Measurements from ENCODE around the gene CAMK2N2. TPM values are rescaled to one million over a fixed set of nuclear protein-coding genes. Genes with fewer than 3 reads are reported as not detected.

CAMK2N2 gene
- total and polyA plus RNA-seq, 5 donors from 2014 or later, result 0.37 TPM; not detected in 4

DNA sequence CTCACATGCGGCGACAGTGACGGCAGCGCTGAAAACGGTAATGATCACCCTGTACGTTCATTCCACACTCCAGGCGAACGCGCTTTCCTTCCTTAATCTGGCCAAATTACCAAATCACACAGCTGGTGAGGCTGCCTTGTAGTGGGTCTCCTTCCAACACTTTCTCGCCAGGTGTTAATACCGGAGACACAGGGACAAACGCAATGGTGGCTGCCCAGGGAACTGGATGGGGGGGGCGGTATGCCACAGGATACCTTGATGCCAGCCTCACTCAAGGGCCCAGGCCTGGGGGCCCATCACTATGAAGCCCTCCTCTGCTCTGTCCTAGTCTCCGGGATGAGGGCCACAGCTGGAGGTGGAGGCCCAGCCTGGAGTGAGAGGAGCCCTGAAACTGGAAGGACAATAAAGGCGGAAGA lies 1.4 kb upstream of the CAMK2N2 start:
- peaks cover 11% of the 10 kb centered on the region for H3K27me3 ChIP-seq (ENCODE audit: control insufficient read depth, insufficient read depth, low read length)
- peak overlapping the region; percentile 19 for H3K4me3 ChIP-seq (ENCODE audit: low read depth, low read length)
- peak overlapping the region in 1 of 3 donors; percentile 42 for H3K27ac Mint-ChIP-seq
- H3K36me3 Mint-ChIP-seq, result peaks cover 5% of the 10 kb centered on the region
- H3K9me3 Mint-ChIP-seq, result peaks cover 0 to 8% (median 1%) of the 10 kb centered on the region in 7 donors
- H3K36me3 ChIP-seq (ENCODE audit: control insufficient read depth, insufficient read depth, low read length), result no peaks in the 10 kb centered on the region
- H3K27ac ChIP-seq (ENCODE audit: insufficient read depth, low read length, poor library complexity, severe bottlenecking), result no peak overlapping the region
- H3K27me3 Mint-ChIP-seq, result peaks cover 58% of the 10 kb centered on the region
- H3K4me1 Mint-ChIP-seq, result peaks cover 0 to 28% (median 18%) of the 10 kb centered on the region in 4 donors
- peaks cover 28% of the 10 kb centered on the region for H3K4me1 ChIP-seq (ENCODE audit: control insufficient read depth, insufficient read depth, low read length, poor library complexity, severe bottlenecking)
- peak overlapping the region; percentile 37 to 73 (median 38) for H3K4me3 Mint-ChIP-seq
- ATAC-seq (ENCODE audit: low read depth in 2 of 2), result no peak
- no peak for DNase-seq
- no peaks in the 10 kb centered on the region for H3K9me3 ChIP-seq (ENCODE audit: control insufficient read depth in 2 of 2, low read length in 2 of 2)

DNA sequence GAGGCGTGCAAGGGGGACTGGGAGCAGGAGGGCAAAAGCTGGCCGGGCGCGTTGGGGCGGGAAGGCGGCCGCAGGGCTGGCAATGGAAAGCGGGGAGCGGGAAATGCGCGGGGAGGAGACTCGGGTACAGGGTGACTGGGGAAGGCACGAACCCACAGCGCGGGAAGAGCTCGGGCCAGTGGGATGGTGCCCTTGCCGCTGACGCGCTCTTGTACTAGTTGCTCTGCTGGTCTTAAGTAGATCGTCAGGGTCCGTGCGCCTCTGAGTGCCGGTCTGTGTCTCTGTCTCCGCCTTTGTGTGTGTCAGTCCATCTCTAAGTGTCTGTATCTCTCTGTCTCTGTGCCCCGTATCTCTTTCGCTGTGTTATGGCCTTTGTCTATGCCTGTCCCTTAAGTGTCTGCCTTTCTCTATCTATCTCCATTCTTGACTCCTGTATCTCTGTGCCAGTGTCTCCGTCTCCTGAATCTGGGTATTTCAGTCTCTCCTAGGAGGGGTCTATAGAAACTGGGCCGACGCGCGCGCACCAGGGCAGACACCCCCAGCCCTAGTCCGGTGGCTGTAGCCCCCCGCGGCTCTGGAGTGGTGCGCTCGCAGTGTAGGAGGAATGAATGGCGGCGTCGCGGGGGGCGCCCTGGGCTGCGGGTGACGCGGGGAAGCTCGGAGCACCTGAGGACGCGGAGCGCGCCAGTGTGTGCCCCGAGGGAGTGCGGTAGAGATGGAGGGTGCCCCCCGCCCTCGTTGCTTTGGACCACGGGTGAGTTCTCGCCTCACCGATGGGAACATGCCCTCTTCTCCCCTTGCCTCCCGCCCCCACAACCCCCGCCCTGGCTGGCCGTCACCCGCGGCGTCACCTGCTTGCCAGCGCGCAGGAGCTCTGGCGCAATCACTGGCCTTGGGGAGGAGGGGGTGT lies 756 bp upstream of the CAMK2N2 start:
- H3K4me3 Mint-ChIP-seq, result peak overlapping the region; percentile 82 to 88 (median 86)
- H3K4me1 Mint-ChIP-seq, result peaks cover 0 to 28% (median 18%) of the 10 kb centered on the region in 4 donors
- Histone ChIP-seq H3K4me3 (ENCODE audit: low read depth, low read length) (peak overlapping the region; percentile 69), H3K36me3 (ENCODE audit: control insufficient read depth, insufficient read depth, low read length) (no peaks in the 10 kb centered on the region), H3K9me3 (ENCODE audit: control insufficient read depth in 2 of 2, low read length in 2 of 2) (no peaks in the 10 kb centered on the region), H3K27me3 (ENCODE audit: control insufficient read depth, insufficient read depth, low read length) (peaks cover 11% of the 10 kb centered on the region), H3K27ac (ENCODE audit: insufficient read depth, low read length, poor library complexity, severe bottlenecking) (no peak overlapping the region), H3K4me1 (ENCODE audit: control insufficient read depth, insufficient read depth, low read length, poor library complexity, severe bottlenecking) (peaks cover 28% of the 10 kb centered on the region)
- H3K36me3 Mint-ChIP-seq, result peaks cover 5% of the 10 kb centered on the region
- peak in 1 of 2 donors; percentile 28 for ATAC-seq (ENCODE audit: low read depth in 2 of 2)
- peak overlapping the region in 2 of 3 donors; percentile 13 to 57 for H3K27ac Mint-ChIP-seq
- H3K9me3 Mint-ChIP-seq, result peaks cover 0 to 4% (median under 1%) of the 10 kb centered on the region in 7 donors
- H3K27me3 Mint-ChIP-seq, result peaks cover 51% of the 10 kb centered on the region
- peak in 1 of 3 donors; percentile 26 for DNase-seq

DNA sequence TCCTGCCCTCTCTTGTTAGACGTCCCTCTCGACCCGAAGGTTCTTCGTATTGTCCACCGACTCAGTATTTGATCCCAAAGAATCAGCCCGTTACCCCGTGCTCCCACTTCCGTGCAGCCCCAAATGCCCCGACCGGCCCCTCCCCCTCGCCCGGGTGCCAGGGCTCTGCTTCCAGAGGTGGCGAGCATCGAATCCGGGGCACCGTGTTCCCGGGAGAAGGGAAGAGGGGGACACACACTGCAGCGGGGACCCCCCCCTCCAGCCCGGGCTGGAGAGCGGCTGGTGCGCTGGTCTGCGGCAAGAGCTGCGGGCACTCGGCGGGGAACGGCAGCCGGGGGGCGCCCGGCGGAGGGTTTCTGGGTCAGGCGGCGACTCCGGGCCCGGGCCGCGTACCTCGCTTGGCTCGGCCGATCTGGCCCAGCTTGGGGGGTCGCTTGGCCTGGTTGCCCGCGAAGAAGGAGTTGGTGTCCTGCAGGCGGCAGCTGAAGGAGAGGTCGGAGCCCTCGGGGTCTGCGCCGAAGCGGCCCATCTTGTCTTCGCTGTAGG lies 556 bp downstream of the CAMK2N2 start:
- Mint-ChIP-seq H3K27me3 (peaks cover 45% of the 10 kb centered on the region), H3K9me3 (peaks cover 0 to 4% (median 0%) of the 10 kb centered on the region in 7 donors), H3K4me1 (peaks cover 0 to 28% (median 18%) of the 10 kb centered on the region in 4 donors), H3K36me3 (peaks cover 5% of the 10 kb centered on the region), H3K4me3 (peak overlapping the region; percentile 78 to 89 (median 84)), H3K27ac (no peak overlapping the region)
- Histone ChIP-seq H3K27ac (ENCODE audit: insufficient read depth, low read length, poor library complexity, severe bottlenecking) (no peak overlapping the region), H3K4me3 (ENCODE audit: low read depth, low read length) (peak overlapping the region; percentile 44), H3K27me3 (ENCODE audit: control insufficient read depth, insufficient read depth, low read length) (peaks cover 11% of the 10 kb centered on the region), H3K9me3 (ENCODE audit: control insufficient read depth in 2 of 2, low read length in 2 of 2) (no peaks in the 10 kb centered on the region), H3K4me1 (ENCODE audit: control insufficient read depth, insufficient read depth, low read length, poor library complexity, severe bottlenecking) (peaks cover 28% of the 10 kb centered on the region), H3K36me3 (ENCODE audit: control insufficient read depth, insufficient read depth, low read length) (no peaks in the 10 kb centered on the region)
- DNase-seq, result no peak
- ATAC-seq (ENCODE audit: low read depth in 2 of 2), result no peak

DNA sequence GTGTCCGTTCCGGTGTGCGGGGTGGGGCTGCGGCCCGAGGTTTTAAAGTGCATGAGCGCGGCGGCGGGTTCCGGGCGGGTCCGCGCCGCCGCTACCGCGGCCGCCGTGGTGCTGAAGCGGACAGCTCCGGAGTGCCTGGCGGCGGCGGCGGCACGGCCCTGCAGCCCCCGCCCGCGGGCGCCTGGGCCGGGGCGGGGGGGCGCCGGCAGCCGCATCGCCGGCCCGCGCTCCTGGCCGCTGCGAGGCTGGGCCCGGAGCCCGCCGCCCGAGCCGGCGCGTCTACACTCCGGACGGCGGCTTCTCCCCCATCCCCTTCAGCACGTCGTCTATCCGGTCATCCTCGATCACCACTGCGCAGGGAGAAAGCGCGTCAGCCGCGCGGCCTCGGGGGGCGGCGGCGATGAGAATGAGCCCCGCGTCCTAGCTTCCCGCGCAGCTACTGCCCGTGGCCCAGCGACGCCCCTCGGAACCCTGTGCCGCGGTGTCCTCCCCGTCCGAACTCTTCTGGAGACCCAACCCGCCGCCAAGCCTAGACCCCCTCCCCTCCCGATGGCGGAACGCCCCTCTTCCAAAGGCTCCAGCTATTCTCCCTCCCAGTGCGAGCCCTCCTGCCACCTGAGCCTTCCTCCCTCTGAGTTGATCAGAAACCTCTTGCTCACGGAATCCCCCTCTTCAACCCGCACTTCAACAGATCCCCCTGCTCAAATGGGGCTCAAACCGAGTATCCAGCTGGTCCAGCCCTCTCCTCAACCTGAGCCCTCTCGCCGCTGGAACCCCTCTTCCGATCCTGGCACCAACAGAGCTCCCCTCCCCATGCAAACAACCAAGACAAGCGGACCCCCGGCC lies 1.3 kb downstream of the CAMK2N2 start:
- no peaks in the 10 kb centered on the region for H3K9me3 ChIP-seq (ENCODE audit: control insufficient read depth in 2 of 2, low read length in 2 of 2)
- peak overlapping the region; percentile 44 for H3K4me3 ChIP-seq (ENCODE audit: low read depth, low read length)
- Mint-ChIP-seq H3K9me3 (peaks cover 0 to 4% (median 0%) of the 10 kb centered on the region in 7 donors), H3K27me3 (peaks cover 44% of the 10 kb centered on the region), H3K36me3 (peaks cover 8% of the 10 kb centered on the region), H3K4me3 (peak overlapping the region; percentile 78 to 89 (median 84)), H3K4me1 (peaks cover 0 to 28% (median 19%) of the 10 kb centered on the region in 4 donors), H3K27ac (no peak overlapping the region)
- DNase-seq (peak in 2 of 3 donors; percentile 12 to 37), ATAC-seq (ENCODE audit: low read depth in 2 of 2) (peak; percentile 51 to 61)
- peaks cover 11% of the 10 kb centered on the region for H3K27me3 ChIP-seq (ENCODE audit: control insufficient read depth, insufficient read depth, low read length)
- peaks cover 28% of the 10 kb centered on the region for H3K4me1 ChIP-seq (ENCODE audit: control insufficient read depth, insufficient read depth, low read length, poor library complexity, severe bottlenecking)
- no peaks in the 10 kb centered on the region for H3K36me3 ChIP-seq (ENCODE audit: control insufficient read depth, insufficient read depth, low read length)
- H3K27ac ChIP-seq (ENCODE audit: insufficient read depth, low read length, poor library complexity, severe bottlenecking), result no peak overlapping the region

DNA sequence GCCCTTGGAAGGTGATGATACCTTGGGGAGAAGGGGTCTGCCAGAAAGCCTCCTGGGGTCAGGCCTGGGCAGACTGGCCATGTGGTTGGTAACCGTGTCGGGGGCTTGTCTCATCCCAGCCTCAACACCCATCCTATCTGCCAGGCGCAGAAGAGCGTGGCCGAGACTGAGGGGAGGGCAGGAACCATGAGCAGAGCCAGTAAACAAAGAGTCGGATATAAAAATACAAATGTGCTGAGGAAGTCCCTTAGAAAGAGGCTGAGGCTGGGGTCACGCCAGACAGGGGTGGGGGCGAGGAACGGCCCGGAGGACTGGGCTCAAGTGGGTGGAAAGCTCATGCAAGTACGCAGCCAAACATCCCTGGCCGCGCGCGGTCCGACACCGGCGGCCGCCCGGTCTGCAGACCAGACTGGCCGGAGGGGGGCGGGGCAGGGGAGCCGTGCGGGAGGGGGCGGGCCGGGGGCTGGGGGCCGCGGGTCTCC lies 1.9 kb downstream of the CAMK2N2 start:
- peaks cover 0 to 4% (median 0%) of the 10 kb centered on the region in 7 donors for H3K9me3 Mint-ChIP-seq
- DNase-seq, result no peak
- peaks cover 8% of the 10 kb centered on the region for H3K36me3 Mint-ChIP-seq
- no peaks in the 10 kb centered on the region for H3K36me3 ChIP-seq (ENCODE audit: control insufficient read depth, insufficient read depth, low read length)
- peaks cover 0 to 28% (median 19%) of the 10 kb centered on the region in 4 donors for H3K4me1 Mint-ChIP-seq
- H3K27me3 ChIP-seq (ENCODE audit: control insufficient read depth, insufficient read depth, low read length), result peaks cover 9% of the 10 kb centered on the region
- no peaks in the 10 kb centered on the region for H3K9me3 ChIP-seq (ENCODE audit: control insufficient read depth in 2 of 2, low read length in 2 of 2)
- peaks cover 37% of the 10 kb centered on the region for H3K27me3 Mint-ChIP-seq
- H3K27ac Mint-ChIP-seq, result peak overlapping the region in 1 of 3 donors; percentile 26
- peak overlapping the region; percentile 62 to 85 (median 76) for H3K4me3 Mint-ChIP-seq
- H3K4me1 ChIP-seq (ENCODE audit: control insufficient read depth, insufficient read depth, low read length, poor library complexity, severe bottlenecking), result peaks cover 28% of the 10 kb centered on the region
- no peak overlapping the region for H3K27ac ChIP-seq (ENCODE audit: insufficient read depth, low read length, poor library complexity, severe bottlenecking)
- no peak overlapping the region for H3K4me3 ChIP-seq (ENCODE audit: low read depth, low read length)
- ATAC-seq (ENCODE audit: low read depth in 2 of 2), result no peak

- Histone ChIP-seq H3K27me3 (ENCODE audit: control insufficient read depth, insufficient read depth, low read length) (peaks cover 9% of the 10 kb centered on the region), H3K4me3 (ENCODE audit: low read depth, low read length) (no peak overlapping the region), H3K9me3 (ENCODE audit: control insufficient read depth in 2 of 2, low read length in 2 of 2) (no peaks in the 10 kb centered on the region), H3K36me3 (ENCODE audit: control insufficient read depth, insufficient read depth, low read length) (no peaks in the 10 kb centered on the region), H3K4me1 (ENCODE audit: control insufficient read depth, insufficient read depth, low read length, poor library complexity, severe bottlenecking) (peaks cover 28% of the 10 kb centered on the region), H3K27ac (ENCODE audit: insufficient read depth, low read length, poor library complexity, severe bottlenecking) (no peak overlapping the region)
- H3K27me3 Mint-ChIP-seq, result peaks cover 32% of the 10 kb centered on the region
- H3K4me3 Mint-ChIP-seq, result peak overlapping the region; percentile 59 to 85 (median 72)
- peak overlapping the region in 1 of 3 donors; percentile 33 for H3K27ac Mint-ChIP-seq
- ATAC-seq (ENCODE audit: low read depth in 2 of 2) (no peak), DNase-seq (no peak)
- H3K4me1 Mint-ChIP-seq, result peaks cover 0 to 28% (median 19%) of the 10 kb centered on the region in 4 donors
- H3K36me3 Mint-ChIP-seq, result peaks cover 8% of the 10 kb centered on the region
- peaks cover 0 to 4% (median 0%) of the 10 kb centered on the region in 7 donors for H3K9me3 Mint-ChIP-seq
Observed at GRCh38 chr3:184258926-184259325, 2.4 kb downstream of the CAMK2N2 start.
